Measurements from ENCODE around the gene ITPK1.
A peak's percentile ranks its signal among the peaks of the same experiment; 100 is the strongest.
"Not testable (repeated sequence)": the region's sequence is repeated elsewhere in the genome, so short reads cannot be mapped to it uniquely, and the experiment has no call there.

Gene ITPK1

GRCh38 chr14:93063393-93063792, 52.3 kb downstream of the ITPK1 start:
- Histone ChIP-seq H3K27ac (ENCODE audit: low read length) (no peak overlapping the region), H3K4me1 (ENCODE audit: control insufficient read depth in 1 of 2, insufficient read depth in 2 of 2, low read length in 2 of 2) (peaks cover 7 to 40% of the 10 kb centered on the region in 2 donors), H3K4me3 (ENCODE audit: low read depth in 1 of 2, low read length in 2 of 2) (no peak overlapping the region), H3K36me3 (ENCODE audit: control insufficient read depth in 1 of 2, insufficient read depth in 2 of 2, low read length in 2 of 2) (no peaks in the 10 kb centered on the region), H3K27me3 (ENCODE audit: low read depth, low read length) (no peaks in the 10 kb centered on the region), H3K9me3 (ENCODE audit: control insufficient read depth in 1 of 2, low read length in 2 of 2) (no peaks in the 10 kb centered on the region)

- H3K27ac ChIP-seq (ENCODE audit: low read length), result no peak overlapping the region
- no peaks in the 10 kb centered on the region for H3K9me3 ChIP-seq (ENCODE audit: control insufficient read depth in 1 of 2, low read length in 2 of 2)
- no peaks in the 10 kb centered on the region for H3K36me3 ChIP-seq (ENCODE audit: control insufficient read depth in 1 of 2, insufficient read depth in 2 of 2, low read length in 2 of 2)
- no peaks in the 10 kb centered on the region for H3K27me3 ChIP-seq (ENCODE audit: low read depth, low read length)
- no peak overlapping the region for H3K4me3 ChIP-seq (ENCODE audit: low read depth in 1 of 2, low read length in 2 of 2)
- peaks cover 7 to 43% of the 10 kb centered on the region in 2 donors for H3K4me1 ChIP-seq (ENCODE audit: control insufficient read depth in 1 of 2, insufficient read depth in 2 of 2, low read length in 2 of 2)
Measured at GRCh38 chr14:93062890-93063289, 52.8 kb downstream of the ITPK1 start.

- not testable (repeated sequence) for H3K27me3 ChIP-seq (ENCODE audit: low read depth, low read length); H3K36me3 ChIP-seq (ENCODE audit: control insufficient read depth in 1 of 2, insufficient read depth in 2 of 2, low read length in 2 of 2); H3K27ac ChIP-seq (ENCODE audit: low read length); H3K9me3 ChIP-seq (ENCODE audit: control insufficient read depth in 1 of 2, low read length in 2 of 2); H3K4me3 ChIP-seq (ENCODE audit: low read depth in 1 of 2, low read length in 2 of 2)
- H3K4me1 ChIP-seq (ENCODE audit: control insufficient read depth in 1 of 2, insufficient read depth in 2 of 2, low read length in 2 of 2), result peaks cover 7 to 52% of the 10 kb centered on the region in 2 donors
Measured at GRCh38 chr14:93062013-93062412, 53.7 kb downstream of the ITPK1 start.

- Histone ChIP-seq H3K36me3 (ENCODE audit: control insufficient read depth in 1 of 2, insufficient read depth in 2 of 2, low read length in 2 of 2) (no peaks in the 10 kb centered on the region), H3K4me3 (ENCODE audit: low read depth in 1 of 2, low read length in 2 of 2) (no peak overlapping the region), H3K27ac (ENCODE audit: low read length) (no peak overlapping the region), H3K4me1 (ENCODE audit: control insufficient read depth in 1 of 2, insufficient read depth in 2 of 2, low read length in 2 of 2) (peaks cover 7 to 54% of the 10 kb centered on the region in 2 donors), H3K27me3 (ENCODE audit: low read depth, low read length) (no peaks in the 10 kb centered on the region), H3K9me3 (ENCODE audit: control insufficient read depth in 1 of 2, low read length in 2 of 2) (no peaks in the 10 kb centered on the region)
Measured at GRCh38 chr14:93061380-93062012, 54.2 kb downstream of the ITPK1 start.

GRCh38 chr14:93060841-93061240, 54.9 kb downstream of the ITPK1 start:
- Histone ChIP-seq H3K4me3 (ENCODE audit: low read depth in 1 of 2, low read length in 2 of 2) (no peak overlapping the region), H3K27me3 (ENCODE audit: low read depth, low read length) (no peaks in the 10 kb centered on the region), H3K36me3 (ENCODE audit: control insufficient read depth in 1 of 2, insufficient read depth in 2 of 2, low read length in 2 of 2) (no peaks in the 10 kb centered on the region), H3K27ac (ENCODE audit: low read length) (peak overlapping the region; percentile 36), H3K4me1 (ENCODE audit: control insufficient read depth in 1 of 2, insufficient read depth in 2 of 2, low read length in 2 of 2) (peaks cover 7 to 60% of the 10 kb centered on the region in 2 donors), H3K9me3 (ENCODE audit: control insufficient read depth in 1 of 2, low read length in 2 of 2) (no peaks in the 10 kb centered on the region)

- H3K4me3 ChIP-seq (ENCODE audit: low read depth in 1 of 2, low read length in 2 of 2), result no peak overlapping the region
- H3K4me1 ChIP-seq (ENCODE audit: control insufficient read depth in 1 of 2, insufficient read depth in 2 of 2, low read length in 2 of 2), result peaks cover 8 to 66% of the 10 kb centered on the region in 2 donors
- H3K27me3 ChIP-seq (ENCODE audit: low read depth, low read length), result no peaks in the 10 kb centered on the region
- no peaks in the 10 kb centered on the region for H3K36me3 ChIP-seq (ENCODE audit: control insufficient read depth in 1 of 2, insufficient read depth in 2 of 2, low read length in 2 of 2)
- peak overlapping the region; percentile 36 for H3K27ac ChIP-seq (ENCODE audit: low read length)
- no peaks in the 10 kb centered on the region for H3K9me3 ChIP-seq (ENCODE audit: control insufficient read depth in 1 of 2, low read length in 2 of 2)
Measured at GRCh38 chr14:93059917-93060545, 55.7 kb downstream of the ITPK1 start.

- H3K27me3 ChIP-seq (ENCODE audit: low read depth, low read length), result no peaks in the 10 kb centered on the region
- H3K4me1 ChIP-seq (ENCODE audit: control insufficient read depth in 1 of 2, insufficient read depth in 2 of 2, low read length in 2 of 2), result peaks cover 16 to 59% of the 10 kb centered on the region in 2 donors
- peaks cover 0 to 3% of the 10 kb centered on the region in 2 donors for H3K36me3 ChIP-seq (ENCODE audit: control insufficient read depth in 1 of 2, insufficient read depth in 2 of 2, low read length in 2 of 2)
- H3K4me3 ChIP-seq (ENCODE audit: low read depth in 1 of 2, low read length in 2 of 2), result no peak overlapping the region
- no peaks in the 10 kb centered on the region for H3K9me3 ChIP-seq (ENCODE audit: control insufficient read depth in 1 of 2, low read length in 2 of 2)
- no peak overlapping the region for H3K27ac ChIP-seq (ENCODE audit: low read length)
Measured at GRCh38 chr14:93059260-93059659, 56.5 kb downstream of the ITPK1 start.

GRCh38 chr14:93057586-93058280, 58.0 kb downstream of the ITPK1 start:
- H3K36me3 ChIP-seq (ENCODE audit: control insufficient read depth in 1 of 2, insufficient read depth in 2 of 2, low read length in 2 of 2), result peaks cover 0 to 3% of the 10 kb centered on the region in 2 donors
- no peaks in the 10 kb centered on the region for H3K27me3 ChIP-seq (ENCODE audit: low read depth, low read length)
- H3K4me3 ChIP-seq (ENCODE audit: low read depth in 1 of 2, low read length in 2 of 2), result no peak overlapping the region
- H3K9me3 ChIP-seq (ENCODE audit: control insufficient read depth in 1 of 2, low read length in 2 of 2), result no peaks in the 10 kb centered on the region
- H3K4me1 ChIP-seq (ENCODE audit: control insufficient read depth in 1 of 2, insufficient read depth in 2 of 2, low read length in 2 of 2), result peaks cover 20 to 59% of the 10 kb centered on the region in 2 donors
- peak overlapping the region; percentile 16 for H3K27ac ChIP-seq (ENCODE audit: low read length)

GRCh38 chr14:93056840-93057585, 58.7 kb downstream of the ITPK1 start:
- no peaks in the 10 kb centered on the region for H3K27me3 ChIP-seq (ENCODE audit: low read depth, low read length)
- no peaks in the 10 kb centered on the region for H3K9me3 ChIP-seq (ENCODE audit: control insufficient read depth in 1 of 2, low read length in 2 of 2)
- H3K36me3 ChIP-seq (ENCODE audit: control insufficient read depth in 1 of 2, insufficient read depth in 2 of 2, low read length in 2 of 2), result peaks cover 0 to 3% of the 10 kb centered on the region in 2 donors
- H3K4me3 ChIP-seq (ENCODE audit: low read depth in 1 of 2, low read length in 2 of 2), result no peak overlapping the region
- H3K27ac ChIP-seq (ENCODE audit: low read length), result peak overlapping the region; percentile 16
- peaks cover 20 to 55% of the 10 kb centered on the region in 2 donors for H3K4me1 ChIP-seq (ENCODE audit: control insufficient read depth in 1 of 2, insufficient read depth in 2 of 2, low read length in 2 of 2)

- no peaks in the 10 kb centered on the region for H3K27me3 ChIP-seq (ENCODE audit: low read depth, low read length)
- peaks cover 25 to 52% of the 10 kb centered on the region in 2 donors for H3K4me1 ChIP-seq (ENCODE audit: control insufficient read depth in 1 of 2, insufficient read depth in 2 of 2, low read length in 2 of 2)
- peaks cover 0 to 3% of the 10 kb centered on the region in 2 donors for H3K36me3 ChIP-seq (ENCODE audit: control insufficient read depth in 1 of 2, insufficient read depth in 2 of 2, low read length in 2 of 2)
- peak overlapping the region; percentile 32 for H3K27ac ChIP-seq (ENCODE audit: low read length)
- H3K4me3 ChIP-seq (ENCODE audit: low read depth in 1 of 2, low read length in 2 of 2), result no peak overlapping the region
- no peaks in the 10 kb centered on the region for H3K9me3 ChIP-seq (ENCODE audit: control insufficient read depth in 1 of 2, low read length in 2 of 2)
Measured at GRCh38 chr14:93056166-93056839, 59.4 kb downstream of the ITPK1 start.

Data from muscle layer of duodenum (tissue), 2 donors.